Upper lobe of left lung (tissue), 4 donors: ENCODE measurements around the gene DOCK6.

Source experiments
- POLR2A ChIP-seq, 4 donors: fragments of 450-650 bp; IDR thresholded peaks; one replicate each; pipeline ENCODE4 v1.5.1; 2016 to 2017; ENCODE audit warnings: antibody characterized with exemption in 4 of 4, mild to moderate bottlenecking in 2 of 4
- TF ChIP-seq, protein P1 (sequence below), 6 experiments: fragments of 450-650 bp in 4 of 6; fragments of 200-600 bp in 2 of 6; sonication (generic) in 2 of 6; IDR thresholded peaks; one replicate each; pipeline ENCODE4 v1.5.1; 2016 to 2019; ENCODE audit warnings: antibody characterized with exemption in 6 of 6

DNA sequence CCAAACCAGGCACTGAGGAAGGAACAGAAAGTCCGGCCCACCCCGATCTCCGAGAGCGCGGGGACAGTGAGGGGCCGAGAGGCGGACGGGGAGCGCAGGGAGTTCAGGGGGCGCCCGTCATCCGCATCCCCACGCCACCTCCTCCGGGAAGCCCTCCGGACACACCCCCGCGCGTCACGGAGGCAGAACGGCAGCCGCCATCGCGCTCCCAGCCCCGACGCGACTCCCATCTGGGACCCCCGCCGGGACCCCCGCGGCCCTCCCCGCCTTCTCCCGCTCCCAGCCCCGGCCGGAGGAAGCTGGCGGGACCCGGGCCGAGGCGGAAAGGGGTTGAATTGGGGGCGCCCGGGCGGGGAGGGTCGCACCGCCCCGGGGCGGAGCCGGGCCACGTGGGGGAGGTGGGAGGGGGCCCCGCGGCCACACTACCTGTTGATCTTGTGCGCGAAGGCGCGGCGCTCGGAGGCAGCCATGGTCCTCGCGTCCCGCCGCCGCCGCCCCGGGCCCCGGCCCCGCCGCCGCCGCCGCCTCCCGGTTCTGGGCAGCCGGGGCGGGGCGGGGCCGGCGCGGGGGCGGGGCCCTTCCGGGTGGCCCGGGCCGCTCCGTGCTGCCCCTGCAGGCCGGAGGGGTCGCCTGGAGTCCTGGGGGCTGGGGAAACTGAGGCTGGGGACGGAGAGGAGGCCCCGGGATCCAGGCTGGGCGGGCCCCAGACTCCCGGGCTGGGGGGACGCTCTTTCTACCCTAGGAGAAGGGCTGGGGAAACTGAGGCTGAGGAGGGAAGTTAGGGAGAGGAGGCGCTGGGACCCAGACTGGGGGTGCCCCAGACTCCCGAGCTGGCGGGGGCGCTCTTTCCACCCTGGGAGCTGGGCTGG lies at the start of gene DOCK6:
- TF ChIP-seq, protein P1, sequence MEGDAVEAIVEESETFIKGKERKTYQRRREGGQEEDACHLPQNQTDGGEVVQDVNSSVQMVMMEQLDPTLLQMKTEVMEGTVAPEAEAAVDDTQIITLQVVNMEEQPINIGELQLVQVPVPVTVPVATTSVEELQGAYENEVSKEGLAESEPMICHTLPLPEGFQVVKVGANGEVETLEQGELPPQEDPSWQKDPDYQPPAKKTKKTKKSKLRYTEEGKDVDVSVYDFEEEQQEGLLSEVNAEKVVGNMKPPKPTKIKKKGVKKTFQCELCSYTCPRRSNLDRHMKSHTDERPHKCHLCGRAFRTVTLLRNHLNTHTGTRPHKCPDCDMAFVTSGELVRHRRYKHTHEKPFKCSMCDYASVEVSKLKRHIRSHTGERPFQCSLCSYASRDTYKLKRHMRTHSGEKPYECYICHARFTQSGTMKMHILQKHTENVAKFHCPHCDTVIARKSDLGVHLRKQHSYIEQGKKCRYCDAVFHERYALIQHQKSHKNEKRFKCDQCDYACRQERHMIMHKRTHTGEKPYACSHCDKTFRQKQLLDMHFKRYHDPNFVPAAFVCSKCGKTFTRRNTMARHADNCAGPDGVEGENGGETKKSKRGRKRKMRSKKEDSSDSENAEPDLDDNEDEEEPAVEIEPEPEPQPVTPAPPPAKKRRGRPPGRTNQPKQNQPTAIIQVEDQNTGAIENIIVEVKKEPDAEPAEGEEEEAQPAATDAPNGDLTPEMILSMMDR (IDR thresholded peaks at IDR 0.05), result peak in 5 of 6 experiments; percentile 40 to 55 (median 50)
- TF ChIP-seq POLR2A (IDR thresholded peaks at IDR 0.05), result peak in 1 of 4 donors; percentile 8
